Vagina (tissue), 2 donors: ENCODE data around the gene SLC48A1.

Experiments
- POLR2A ChIP-seq, 2 donors: fragments of 450-650 bp; IDR thresholded peaks; one replicate each; pipeline ENCODE4 v1.6.1; 2017; ENCODE audit warnings: antibody characterized with exemption in 2 of 2, mild to moderate bottlenecking in 2 of 2, moderate library complexity in 2 of 2
- TF ChIP-seq, protein P1 (sequence below), 3 experiments: fragments of 450-650 bp in 2 of 3; fragments of 200-600 bp in 1 of 3; sonication (generic) in 1 of 3; IDR thresholded peaks; one replicate each; pipeline ENCODE4 v1.5.1; 2017 to 2019; ENCODE audit warnings: antibody characterized with exemption in 3 of 3, mild to moderate bottlenecking in 2 of 3, moderate library complexity in 2 of 3

DNA sequence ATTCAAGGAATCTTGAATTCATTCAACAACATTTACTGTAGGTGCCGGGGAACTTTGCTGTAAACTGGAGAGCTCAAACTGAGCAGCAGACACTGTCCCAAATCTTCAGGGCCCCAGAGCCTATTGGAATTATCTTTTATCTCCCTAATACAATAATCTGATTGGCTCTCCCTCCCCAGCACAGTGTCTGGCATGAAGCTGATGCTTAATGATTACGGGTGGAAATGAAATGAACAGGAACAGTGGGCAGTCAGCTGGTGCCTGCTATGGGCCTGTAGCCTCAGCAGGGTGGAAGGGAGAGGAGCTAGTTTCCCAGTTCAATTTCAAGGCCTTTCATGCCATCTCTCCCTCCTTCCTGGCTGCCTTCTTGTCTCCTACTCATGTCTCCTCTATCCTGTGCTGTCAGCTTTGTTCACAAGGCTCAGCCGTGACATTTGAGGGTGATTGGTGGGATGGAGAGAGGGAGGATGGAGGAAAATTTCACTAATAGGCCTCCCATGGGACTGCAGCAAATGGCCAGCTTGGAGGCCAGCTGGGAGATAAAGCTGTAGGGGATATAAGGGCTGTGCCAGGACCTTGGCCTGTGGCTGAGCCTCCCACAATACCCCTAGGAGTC, 10.1 kb upstream of the SLC48A1 start:
- TF ChIP-seq, protein P1, sequence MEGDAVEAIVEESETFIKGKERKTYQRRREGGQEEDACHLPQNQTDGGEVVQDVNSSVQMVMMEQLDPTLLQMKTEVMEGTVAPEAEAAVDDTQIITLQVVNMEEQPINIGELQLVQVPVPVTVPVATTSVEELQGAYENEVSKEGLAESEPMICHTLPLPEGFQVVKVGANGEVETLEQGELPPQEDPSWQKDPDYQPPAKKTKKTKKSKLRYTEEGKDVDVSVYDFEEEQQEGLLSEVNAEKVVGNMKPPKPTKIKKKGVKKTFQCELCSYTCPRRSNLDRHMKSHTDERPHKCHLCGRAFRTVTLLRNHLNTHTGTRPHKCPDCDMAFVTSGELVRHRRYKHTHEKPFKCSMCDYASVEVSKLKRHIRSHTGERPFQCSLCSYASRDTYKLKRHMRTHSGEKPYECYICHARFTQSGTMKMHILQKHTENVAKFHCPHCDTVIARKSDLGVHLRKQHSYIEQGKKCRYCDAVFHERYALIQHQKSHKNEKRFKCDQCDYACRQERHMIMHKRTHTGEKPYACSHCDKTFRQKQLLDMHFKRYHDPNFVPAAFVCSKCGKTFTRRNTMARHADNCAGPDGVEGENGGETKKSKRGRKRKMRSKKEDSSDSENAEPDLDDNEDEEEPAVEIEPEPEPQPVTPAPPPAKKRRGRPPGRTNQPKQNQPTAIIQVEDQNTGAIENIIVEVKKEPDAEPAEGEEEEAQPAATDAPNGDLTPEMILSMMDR (IDR thresholded peaks at IDR 0.05): no peak
- no peak for TF ChIP-seq POLR2A (IDR thresholded peaks at IDR 0.05)
